Transverse colon (tissue), 3 donors: Measurements from ENCODE around the gene CRIP2.

Experiments used
- CTCF ChIP-seq, 5 experiments: fragments of 200-600 bp in 3 of 5; fragments of 450-650 bp in 2 of 5; sonication (generic) in 3 of 5; IDR thresholded peaks; 1 replicate in 2 of 5; 2 replicates in 3 of 5; pipeline ENCODE4 v1.5.1; 2016 to 2017; ENCODE audit warnings: antibody characterized with exemption in 5 of 5, inconsistent platforms in 3 of 5, mild to moderate bottlenecking in 2 of 5, moderate library complexity in 1 of 5
- POLR2A ChIP-seq: fragments of 450-650 bp; IDR thresholded peaks from one replicate; pipeline ENCODE4 v1.6.1; 2016; ENCODE audit warnings: antibody characterized with exemption, mild to moderate bottlenecking, moderate library complexity

- TF ChIP-seq CTCF (IDR thresholded peaks at IDR 0.05) = no peak
- TF ChIP-seq POLR2A = no peak
Observed at GRCh38 chr14:105526776-105527380, 52.3 kb downstream of the CRIP2 start.
